HCT116 (cell line): ENCODE measurements around the gene CYP24A1. TPM values are rescaled to one million over a fixed set of nuclear protein-coding genes. Genes with fewer than 3 reads are reported as not detected.

ENCODE experiments used
- ATAC-seq: fragments of 200-7000 bp; cut with Tn5 transposase; 2 replicates; pipeline ENCODE4 v1.9.1; 2020; ENCODE audit warnings: mild to moderate bottlenecking, moderate library complexity
- BruUV-seq: library from RNA; stranded (reverse); fragments of 400-500 nt; replicated peaks from 2 replicates; lab custom pipeline; 2021; lab: Mats Ljungman, UMichigan
- CTCF ChIA-PET: fragments of 300-600 bp; sonication (Branson Sonifier 250); formaldehyde crosslinking; loops from one replicate; lab custom pipeline; 2021; ENCODE audit warnings: antibody characterized with exemption; lab: Charles Lee
- POLR2A ChIA-PET: fragments of 300-600, 350-600 bp; sonication (Branson Sonifier 250); formaldehyde crosslinking; loops from one replicate; lab custom pipeline; 2021; ENCODE audit warnings: antibody characterized with exemption; lab: Charles Lee
- RAD21 ChIA-PET, 2 experiments: fragments of 300-600 bp; sonication (Branson Sonifier 250); formaldehyde crosslinking; loops; one replicate each; lab custom pipeline; 2023; ENCODE audit warnings: low total read pairs in 2 of 2; ENCODE audit not compliant: uncharacterized antibody in 2 of 2, unreplicated experiment in 2 of 2, low non-redundant PET in 1 of 2; lab: Charles Lee
- DNase-seq: peaks from one replicate; pipeline ENCODE4 v3.0.0-alpha.2; 2010; ENCODE audit warnings: low read depth, low spot score
- H2AFZ ChIP-seq: fragments of 200-600 bp; shearing (Covaris generic), sonication (generic); 2 replicates; pipeline ENCODE4 v1.6.1; 2017; ENCODE audit warnings: low read depth, mixed run types, mixed read lengths, antibody characterized with exemption, low read length; ENCODE audit not compliant: poor library complexity, severe bottlenecking
- H3K27ac ChIP-seq: 2 replicates; pipeline ENCODE4 v1.5.1; 2012; ENCODE audit warnings: low read depth, low read length
- H3K27me3 ChIP-seq: fragments of 200-600 bp; sonication (generic); 2 replicates; pipeline ENCODE4 v1.6.1; 2016; ENCODE audit warnings: mixed run types, low read length, mixed read lengths; ENCODE audit not compliant: insufficient read depth
- H3K36me3 ChIP-seq, 2 experiments: fragments of 200-500 bp in 1 of 2; fragments of 200-600 bp in 1 of 2; sonication (Bioruptor generic) in 1 of 2; sonication (generic) in 1 of 2; 2 replicates each; pipeline versions ENCODE4 v1.5.1 to v1.6.1; 2014 to 2016; ENCODE audit warnings: low read length in 2 of 2, inconsistent platforms in 1 of 2, mixed read lengths in 1 of 2, mixed run types in 1 of 2; ENCODE audit not compliant: insufficient read depth in 2 of 2, control insufficient read depth in 1 of 2
- H3K4me1 ChIP-seq, 2 experiments: fragments of 200-600 bp in 1 of 2; sonication (generic) in 1 of 2; 2 replicates each; pipeline versions ENCODE4 v1.5.1 to v1.6.1; 2012 to 2017; ENCODE audit warnings: low read length in 2 of 2, inconsistent platforms in 1 of 2, mild to moderate bottlenecking in 1 of 2, mixed read lengths in 1 of 2, mixed run types in 1 of 2, moderate library complexity in 1 of 2; ENCODE audit not compliant: insufficient read depth in 2 of 2, control insufficient read depth in 1 of 2
- H3K4me2 ChIP-seq: fragments of 200-600 bp; sonication (generic); 2 replicates; pipeline ENCODE4 v1.6.1; 2017; ENCODE audit warnings: mixed run types, low read length, mixed read lengths
- H3K4me3 ChIP-seq, 2 experiments: fragments of 200-600 bp in 1 of 2; sonication (generic) in 1 of 2; replicated peaks in 1 of 2; 2 replicates each; pipeline ENCODE4 v1.5.1; 2011 to 2016; ENCODE audit warnings: low read length in 2 of 2, control low read depth in 1 of 2, low read depth in 1 of 2, mild to moderate bottlenecking in 1 of 2, mixed read lengths in 1 of 2, mixed run types in 1 of 2
- H3K79me2 ChIP-seq: fragments of 200-600 bp; sonication (generic); 2 replicates; pipeline ENCODE4 v1.6.1; 2017; ENCODE audit warnings: mild to moderate bottlenecking, mixed run types, low read length, moderate library complexity, mixed read lengths; ENCODE audit not compliant: insufficient read depth
- H3K9ac ChIP-seq: fragments of 200-600 bp; sonication (generic); 2 replicates; pipeline ENCODE4 v1.6.1; 2016; ENCODE audit warnings: low read length, mixed read lengths
- H3K9me2 ChIP-seq: fragments of 200-600 bp; sonication (generic), shearing (Covaris generic); 2 replicates; pipeline ENCODE4 v1.6.1; 2017; ENCODE audit warnings: mixed run types, mild to moderate bottlenecking, moderate library complexity; ENCODE audit not compliant: insufficient read depth
- H3K9me3 ChIP-seq, 2 experiments: fragments of 200-500 bp in 1 of 2; fragments of 200-600 bp in 1 of 2; sonication (Bioruptor generic) in 1 of 2; sonication (generic) in 1 of 2; 2 replicates each; pipeline ENCODE4 v1.6.1; 2014 to 2017; ENCODE audit warnings: low read length in 2 of 2, mixed read lengths in 2 of 2, inconsistent platforms in 1 of 2, low read depth in 1 of 2, mild to moderate bottlenecking in 1 of 2, mixed run types in 1 of 2, moderate library complexity in 1 of 2; ENCODE audit not compliant: control insufficient read depth in 1 of 2, insufficient read depth in 1 of 2
- H4K20me1 ChIP-seq: fragments of 200-600 bp; sonication (generic), shearing (Covaris generic); 2 replicates; pipeline ENCODE4 v1.6.1; 2017; ENCODE audit warnings: mixed run types, mild to moderate bottlenecking, moderate library complexity; ENCODE audit not compliant: insufficient read depth
- CEBPB ChIP-seq: IDR thresholded peaks from 2 replicates; pipeline ENCODE4 v1.6.1; 2012; ENCODE audit warnings: low read depth
- EZH2 ChIP-seq: fragments of 200-600 bp; sonication (generic); IDR thresholded peaks from 2 replicates; pipeline ENCODE4 v1.6.1; 2017; ENCODE audit warnings: antibody characterized with exemption, mixed run types
- FOSL1 ChIP-seq: IDR thresholded peaks from 2 replicates; pipeline ENCODE4 v1.6.1; 2012; ENCODE audit warnings: low read depth
- JUND ChIP-seq: IDR thresholded peaks from 2 replicates; pipeline ENCODE4 v1.6.1; 2012
- SIN3A ChIP-seq: IDR thresholded peaks from 2 replicates; pipeline ENCODE4 v1.6.1; 2012; ENCODE audit warnings: low read depth
- YY1 ChIP-seq: IDR thresholded peaks from 2 replicates; pipeline ENCODE4 v1.6.1; 2011; ENCODE audit warnings: low read length, low read depth, moderate library complexity, mild to moderate bottlenecking; ENCODE audit not compliant: insufficient replicate concordance; ENCODE audit errors: extremely low read depth
- ZFX ChIP-seq: fragments of 450-650 bp; IDR thresholded peaks from 2 replicates; pipeline ENCODE4 v1.6.1; 2017
- intact Hi-C: fragments of 100-400 bp; cut with micrococcal nuclease; formaldehyde crosslinking; loops from 2 replicates; pipeline ENCODE4 v1.10.0; 2022
- total RNA-seq: library from RNA; stranded (reverse); gene quantifications from one replicate; pipeline ENCODE4 v1.2.1, GENCODE V29; 2021; ENCODE audit not compliant: unreplicated experiment
- TF ChIP-seq, protein P1 (sequence below), 3 experiments: fragments of 200-600 bp in 1 of 3; sonication (generic) in 1 of 3; IDR thresholded peaks in 2 of 3; conservative IDR thresholded peaks in 1 of 3; 2 replicates each; pipeline ENCODE4 v1.5.1; 2012 to 2017; ENCODE audit warnings: low read depth in 2 of 3, low read length in 2 of 3, antibody characterized with exemption in 1 of 3, borderline replicate concordance in 1 of 3, control low read depth in 1 of 3, mild to moderate bottlenecking in 1 of 3, mixed read lengths in 1 of 3, mixed run types in 1 of 3, moderate library complexity in 1 of 3; ENCODE audit not compliant: insufficient read depth in 1 of 3
- TF ChIP-seq, protein P2 (sequence below): IDR thresholded peaks from 2 replicates; pipeline ENCODE4 v1.6.1; 2011; ENCODE audit warnings: mild to moderate bottlenecking, low read length, moderate library complexity; ENCODE audit not compliant: insufficient replicate concordance; ENCODE audit errors: extremely low read depth
- TF ChIP-seq, protein P3 (sequence below): IDR thresholded peaks from 2 replicates; pipeline ENCODE4 v1.6.1; 2012

Gene CYP24A1
- total RNA-seq, 1 experiment from 2014 or later: 267 TPM

DNA sequence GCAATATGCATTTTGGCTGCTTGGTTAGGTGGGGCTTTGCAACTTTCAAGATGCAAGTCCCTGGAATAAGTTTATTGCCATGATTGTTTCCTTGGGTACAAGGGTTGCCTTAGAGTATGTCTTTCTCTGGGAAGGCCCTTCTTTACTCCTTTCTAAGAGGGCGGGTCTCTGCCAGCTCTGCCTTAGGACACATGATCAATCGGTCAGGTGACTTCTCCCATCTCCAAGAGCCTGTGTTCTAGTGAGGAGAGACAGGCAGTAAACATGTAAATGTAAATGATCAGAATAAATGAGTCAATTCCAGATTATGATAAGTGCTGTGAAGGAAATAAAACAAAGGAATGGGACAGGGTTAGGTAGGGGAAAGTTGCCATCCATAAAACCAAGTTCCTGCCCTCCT is 60.2 kb downstream of the CYP24A1 start:
- Histone ChIP-seq H3K9me3 (no peaks in the 10 kb centered on the region; a peak in 1 of 4 replicates), H3K4me2 (no peak overlapping the region), H3K9ac (no peak overlapping the region), H3K4me3 (no peak overlapping the region), H3K27me3 (no peaks in the 10 kb centered on the region), H3K79me2 (no peaks in the 10 kb centered on the region), H3K9me2 (no peaks in the 10 kb centered on the region), H3K27ac (no peak overlapping the region), H3K36me3 (no peaks in the 10 kb centered on the region; a peak in 1 of 4 replicates), H2AFZ (peak overlapping the region; percentile 75), H3K4me1 (peaks cover 13 to 38% of the 10 kb centered on the region in 2 experiments; a peak in 3 of 4 replicates), H4K20me1 (no peaks in the 10 kb centered on the region)
- intact Hi-C loops: no loop called here
- ATAC-seq (peak; percentile 40; the same call in 1 of the 2 replicates), DNase-seq (no peak)
- ChIA-PET POLR2A (no interaction called here), RAD21 (no interaction called here), CTCF (no interaction called here)
- TF ChIP-seq ZFX: no peak
- TF ChIP-seq JUND: no peak
- TF ChIP-seq SIN3A: no peak
- TF ChIP-seq, protein P1, sequence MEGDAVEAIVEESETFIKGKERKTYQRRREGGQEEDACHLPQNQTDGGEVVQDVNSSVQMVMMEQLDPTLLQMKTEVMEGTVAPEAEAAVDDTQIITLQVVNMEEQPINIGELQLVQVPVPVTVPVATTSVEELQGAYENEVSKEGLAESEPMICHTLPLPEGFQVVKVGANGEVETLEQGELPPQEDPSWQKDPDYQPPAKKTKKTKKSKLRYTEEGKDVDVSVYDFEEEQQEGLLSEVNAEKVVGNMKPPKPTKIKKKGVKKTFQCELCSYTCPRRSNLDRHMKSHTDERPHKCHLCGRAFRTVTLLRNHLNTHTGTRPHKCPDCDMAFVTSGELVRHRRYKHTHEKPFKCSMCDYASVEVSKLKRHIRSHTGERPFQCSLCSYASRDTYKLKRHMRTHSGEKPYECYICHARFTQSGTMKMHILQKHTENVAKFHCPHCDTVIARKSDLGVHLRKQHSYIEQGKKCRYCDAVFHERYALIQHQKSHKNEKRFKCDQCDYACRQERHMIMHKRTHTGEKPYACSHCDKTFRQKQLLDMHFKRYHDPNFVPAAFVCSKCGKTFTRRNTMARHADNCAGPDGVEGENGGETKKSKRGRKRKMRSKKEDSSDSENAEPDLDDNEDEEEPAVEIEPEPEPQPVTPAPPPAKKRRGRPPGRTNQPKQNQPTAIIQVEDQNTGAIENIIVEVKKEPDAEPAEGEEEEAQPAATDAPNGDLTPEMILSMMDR (IDR thresholded peaks at IDR 0.05 in 2 of 3, conservative IDR thresholded peaks at IDR 0.05 in 1 of 3; ENCODE audit: borderline replicate concordance in 1 of 3, insufficient read depth in 1 of 3, low read depth in 2 of 3, low read length in 2 of 3): no peak
- TF ChIP-seq EZH2: no peak
- no peak for TF ChIP-seq YY1
- TF ChIP-seq FOSL1: no peak
- TF ChIP-seq, protein P2, sequence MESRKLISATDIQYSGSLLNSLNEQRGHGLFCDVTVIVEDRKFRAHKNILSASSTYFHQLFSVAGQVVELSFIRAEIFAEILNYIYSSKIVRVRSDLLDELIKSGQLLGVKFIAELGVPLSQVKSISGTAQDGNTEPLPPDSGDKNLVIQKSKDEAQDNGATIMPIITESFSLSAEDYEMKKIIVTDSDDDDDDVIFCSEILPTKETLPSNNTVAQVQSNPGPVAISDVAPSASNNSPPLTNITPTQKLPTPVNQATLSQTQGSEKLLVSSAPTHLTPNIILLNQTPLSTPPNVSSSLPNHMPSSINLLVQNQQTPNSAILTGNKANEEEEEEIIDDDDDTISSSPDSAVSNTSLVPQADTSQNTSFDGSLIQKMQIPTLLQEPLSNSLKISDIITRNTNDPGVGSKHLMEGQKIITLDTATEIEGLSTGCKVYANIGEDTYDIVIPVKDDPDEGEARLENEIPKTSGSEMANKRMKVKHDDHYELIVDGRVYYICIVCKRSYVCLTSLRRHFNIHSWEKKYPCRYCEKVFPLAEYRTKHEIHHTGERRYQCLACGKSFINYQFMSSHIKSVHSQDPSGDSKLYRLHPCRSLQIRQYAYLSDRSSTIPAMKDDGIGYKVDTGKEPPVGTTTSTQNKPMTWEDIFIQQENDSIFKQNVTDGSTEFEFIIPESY: no peak
- TF ChIP-seq CEBPB: no peak
- TF ChIP-seq, protein P3, sequence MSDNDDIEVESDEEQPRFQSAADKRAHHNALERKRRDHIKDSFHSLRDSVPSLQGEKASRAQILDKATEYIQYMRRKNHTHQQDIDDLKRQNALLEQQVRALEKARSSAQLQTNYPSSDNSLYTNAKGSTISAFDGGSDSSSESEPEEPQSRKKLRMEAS: no peak
- BruUV-seq: no TSS peak
